ENCODE measurements around the gene CUX1. TPM values are rescaled to one million over a fixed set of nuclear protein-coding genes. Genes with fewer than 3 reads are reported as not detected.
"Not testable (repeated sequence)": the region's sequence is repeated elsewhere in the genome, so short reads cannot be mapped to it uniquely, and the experiment has no call there.

Gene CUX1
- total RNA-seq, 1 donor from 2014 or later = 97.4 TPM

GRCh38 chr7:101917566-101917965 lies 100.1 kb downstream of the CUX1 start:
- intact Hi-C loops (cut with DNase I) = no loop called here
- ATAC-seq (ENCODE audit: poor library complexity) = no peak
- peak; percentile 17 for DNase-seq

- no peak for ATAC-seq (ENCODE audit: poor library complexity)
- intact Hi-C loops (cut with DNase I) = no loop called here
- DNase-seq = peak; percentile 29
These were observed 101.0 kb downstream of the CUX1 start for GRCh38 chr7:101918426-101918825.

GRCh38 chr7:101919363-101920115 lies 102.1 kb downstream of the CUX1 start:
- intact Hi-C loops (cut with DNase I) = no loop called here
- ATAC-seq (ENCODE audit: poor library complexity) (no peak), DNase-seq (peak; percentile 28)

DNA sequence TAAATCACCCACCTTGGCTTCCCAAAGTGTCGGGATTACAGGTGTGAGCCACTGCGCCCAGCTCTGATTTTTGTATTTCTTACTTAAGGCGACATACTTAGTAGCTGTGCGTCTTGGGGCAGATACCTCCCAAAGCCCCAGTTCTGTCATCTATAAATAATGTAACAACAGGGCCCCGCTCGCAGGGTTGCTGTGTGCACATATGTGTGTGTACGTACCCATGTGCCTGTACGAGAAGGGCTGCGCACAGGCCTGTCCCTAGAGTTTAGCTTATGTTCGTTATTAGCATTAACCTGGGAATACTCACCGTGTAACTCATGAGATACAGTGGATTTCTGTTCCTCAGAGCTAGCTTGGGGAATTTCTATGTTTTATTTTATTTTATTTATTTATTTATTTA lies 103.6 kb downstream of the CUX1 start:
- DNase-seq = no peak
- intact Hi-C loops (cut with DNase I) = no loop called here
- no peak for ATAC-seq (ENCODE audit: poor library complexity)

DNA sequence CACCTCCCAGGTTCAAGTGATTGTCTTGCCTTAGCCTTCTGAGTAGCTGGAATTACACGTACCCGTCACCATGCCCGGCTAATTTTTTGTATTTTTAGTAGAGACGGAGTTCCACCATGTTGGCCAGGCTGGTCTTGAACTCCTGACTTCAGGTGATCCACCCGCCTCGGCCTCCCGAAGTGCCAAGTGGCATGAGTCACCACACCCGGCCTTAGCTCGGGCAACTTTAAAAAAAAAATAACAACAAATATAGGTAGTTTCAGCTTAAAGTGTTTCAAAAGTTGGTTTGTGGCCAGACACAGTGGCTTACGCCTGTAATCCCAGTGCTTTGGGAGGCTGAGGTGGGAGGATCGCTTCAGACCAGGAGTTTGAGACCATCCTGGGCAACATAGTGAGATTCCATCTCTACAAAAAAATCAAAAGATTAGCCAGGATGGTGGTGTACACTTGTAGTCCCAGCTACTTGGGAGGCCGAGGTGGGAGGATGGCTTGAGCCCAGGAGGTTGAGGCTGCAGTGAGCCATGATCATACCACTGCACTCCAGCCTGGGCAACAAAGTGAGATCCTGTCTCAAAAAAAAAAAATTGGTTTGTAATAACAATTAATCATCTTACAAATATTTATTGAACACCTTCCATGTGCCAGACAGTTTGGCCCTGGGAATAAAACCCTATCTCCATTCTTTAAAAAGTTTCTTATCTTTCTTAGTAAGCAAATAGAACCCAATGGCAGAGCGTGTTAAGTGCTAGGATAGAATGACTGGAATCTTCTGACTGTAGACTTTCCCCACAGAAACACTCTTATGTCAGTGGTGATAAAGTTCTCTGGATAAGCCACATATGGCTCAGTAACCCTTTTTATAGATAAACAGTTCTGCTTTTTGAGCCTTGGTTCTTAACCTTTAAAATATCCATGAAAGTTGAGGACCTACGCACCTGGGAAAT lies 104.4 kb downstream of the CUX1 start:
- DNase-seq; intact Hi-C loops (cut with DNase I); ATAC-seq (ENCODE audit: poor library complexity): not testable (repeated sequence)

- DNase-seq = peak; percentile 29
- peak; percentile 12 for ATAC-seq (ENCODE audit: poor library complexity)
These were observed 105.5 kb downstream of the CUX1 start for GRCh38 chr7:101922631-101923601.

DNA sequence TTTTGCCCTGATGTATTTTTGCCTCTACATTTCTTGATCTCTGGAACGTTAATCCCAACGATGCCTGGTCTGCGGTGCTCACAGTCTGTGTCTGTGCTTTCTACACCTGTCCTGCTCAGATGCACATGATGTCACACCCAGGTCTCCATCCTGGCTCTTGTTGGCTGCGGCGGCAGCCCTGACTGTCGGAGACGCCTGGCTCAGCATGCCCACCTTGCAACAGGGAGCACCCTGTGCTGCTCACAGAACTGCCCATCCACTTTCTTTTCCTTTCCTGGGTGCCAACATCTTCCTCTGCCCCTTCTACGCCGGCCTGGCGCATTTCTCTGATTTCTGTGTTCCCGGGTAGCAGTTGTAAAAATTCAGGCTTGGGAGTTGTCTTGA lies 106.2 kb downstream of the CUX1 start:
- no peak for ATAC-seq (ENCODE audit: poor library complexity)
- intact Hi-C loops (cut with DNase I) = no loop called here

More at GRCh38 chr7:101922631-101923601, 105.5 kb downstream of the CUX1 start:
- intact Hi-C loops (cut with DNase I) = no loop called here

GRCh38 chr7:101924171-101924570 lies 106.7 kb downstream of the CUX1 start:
- peak; percentile 73 for ATAC-seq (ENCODE audit: poor library complexity)
- peak; percentile 38 for DNase-seq
- intact Hi-C loops (cut with DNase I) = no loop called here

More for the DNA sequence above, 106.2 kb downstream of the CUX1 start:
- peak; percentile 17 for DNase-seq

- intact Hi-C loops (cut with DNase I) = no loop called here
- ATAC-seq (ENCODE audit: poor library complexity) = no peak
- no peak for DNase-seq
These were observed 108.8 kb downstream of the CUX1 start for GRCh38 chr7:101926265-101926664.

DNA sequence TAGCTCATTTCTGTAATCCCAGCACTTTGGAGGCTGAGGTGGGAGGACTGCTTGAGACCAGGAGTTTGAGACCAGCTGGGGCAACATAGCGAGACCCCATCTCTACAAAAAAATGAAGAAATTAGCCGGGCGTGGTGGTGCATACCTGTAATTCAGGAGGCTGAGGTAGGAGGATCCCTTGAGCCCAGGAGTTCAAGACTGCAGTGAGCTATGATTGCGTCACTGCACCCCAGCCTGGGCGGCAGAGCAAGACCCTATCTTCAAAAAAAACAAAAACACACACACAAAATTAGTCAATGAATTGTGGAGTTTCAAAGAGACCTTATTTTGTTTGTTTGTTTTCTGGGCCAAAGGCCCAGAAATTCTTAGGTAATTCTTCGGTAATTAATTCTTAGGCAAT lies 110.0 kb downstream of the CUX1 start:
- DNase-seq = no peak
- intact Hi-C loops (cut with DNase I) = no loop called here
- no peak for ATAC-seq (ENCODE audit: poor library complexity)

- intact Hi-C loops (cut with DNase I) = no loop called here
- ATAC-seq (ENCODE audit: poor library complexity) (peak; percentile 25), DNase-seq (peak; percentile 47)
These were observed 110.4 kb downstream of the CUX1 start for GRCh38 chr7:101927802-101928201.

- ATAC-seq (ENCODE audit: poor library complexity) = no peak
- intact Hi-C loops (cut with DNase I) = no loop called here
- no peak for DNase-seq
These were observed 111.8 kb downstream of the CUX1 start for GRCh38 chr7:101929256-101929655.

- DNase-seq; intact Hi-C loops (cut with DNase I); ATAC-seq (ENCODE audit: poor library complexity): not testable (repeated sequence)
These were observed 112.5 kb downstream of the CUX1 start for GRCh38 chr7:101929911-101930310.

DNA sequence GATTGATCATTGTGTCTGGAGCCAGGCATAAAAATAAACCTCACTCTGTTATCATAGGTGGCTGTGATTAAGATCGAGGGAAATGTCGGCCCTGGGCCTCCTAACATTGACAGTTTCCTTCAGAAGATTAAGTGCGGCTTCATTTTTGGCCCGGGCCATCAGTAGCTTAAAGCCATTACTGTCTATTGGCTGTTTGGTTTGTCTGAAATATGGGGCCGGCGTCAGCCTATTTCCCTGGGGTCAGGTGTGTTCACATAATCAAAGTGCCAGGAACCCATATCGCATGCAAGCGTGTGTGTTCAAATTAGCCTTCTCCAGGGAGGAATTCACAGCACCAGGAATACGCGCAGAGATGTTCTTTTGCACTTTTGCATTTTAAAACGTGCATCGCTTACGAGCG lies 114.7 kb downstream of the CUX1 start:
- DNase-seq (peak; percentile 22), ATAC-seq (ENCODE audit: poor library complexity) (no peak)
- intact Hi-C loops (cut with DNase I) = no loop called here

- no peak for DNase-seq
- intact Hi-C loops (cut with DNase I) = no loop called here
- ATAC-seq (ENCODE audit: poor library complexity) = no peak
These were observed 115.6 kb downstream of the CUX1 start for GRCh38 chr7:101933028-101933427.

GRCh38 chr7:101933688-101934121 lies 116.3 kb downstream of the CUX1 start:
- ATAC-seq (ENCODE audit: poor library complexity) (no peak), DNase-seq (no peak)
- intact Hi-C loops (cut with DNase I) = no loop called here

- DNase-seq (peak; percentile 53), ATAC-seq (ENCODE audit: poor library complexity) (peak; percentile 9)
- intact Hi-C loops (cut with DNase I) = no loop called here
These were observed 117.2 kb downstream of the CUX1 start for GRCh38 chr7:101934618-101935017.

DNA sequence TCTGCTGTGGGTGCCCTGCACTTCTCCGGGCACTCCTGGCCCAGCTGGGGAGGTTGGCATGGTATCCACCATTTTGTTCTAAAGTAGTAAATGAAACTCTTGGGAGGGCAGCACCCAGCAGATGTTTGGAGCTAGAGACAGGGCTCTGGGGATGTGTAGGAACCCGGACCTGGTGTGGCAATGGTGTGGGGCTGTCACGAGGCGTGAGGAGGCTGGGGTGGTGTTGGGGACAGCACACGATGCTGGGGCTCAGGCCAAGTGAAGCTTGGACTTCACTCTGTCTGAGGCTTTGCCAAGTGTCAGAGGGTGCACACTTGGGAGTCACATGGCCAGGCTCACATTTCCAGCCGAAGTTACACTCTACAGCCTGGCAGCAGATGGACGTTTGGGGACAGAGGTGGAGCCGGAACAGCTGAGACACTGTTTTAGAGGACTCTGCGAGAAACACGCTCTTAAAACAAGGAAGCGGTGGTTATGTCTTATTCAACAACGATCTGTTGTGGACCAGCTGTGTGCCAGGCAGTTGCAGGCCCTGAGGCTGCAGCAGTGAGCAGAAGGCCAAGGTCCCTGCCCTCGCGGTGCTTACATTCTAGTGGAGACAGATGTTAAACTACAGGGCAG lies 118.2 kb downstream of the CUX1 start:
- ATAC-seq (ENCODE audit: poor library complexity) (peak; percentile 91), DNase-seq (peak; percentile 82)
- intact Hi-C loops (cut with DNase I) = no loop called here
